GM12878 (cell line): ENCODE data around the gene MPZL1.

Source experiments
- ASH2L ChIP-seq: fragments of 300-600, 200-600 bp; sonication (generic); IDR thresholded peaks from 2 replicates; pipeline ENCODE4 v1.6.1; 2017; ENCODE audit warnings: low read depth, mild to moderate bottlenecking, borderline replicate concordance
- BCL11A ChIP-seq: IDR thresholded peaks from 2 replicates; pipeline ENCODE4 v1.6.1; 2011; ENCODE audit warnings: low read depth, low read length
- BRCA1 ChIP-seq: IDR thresholded peaks from 2 replicates; pipeline ENCODE4 v1.6.1; 2011; ENCODE audit warnings: low read depth, low read length, improper control_type of control experiment
- CTCF ChIP-seq, 3 experiments: IDR thresholded peaks in 2 of 3; conservative IDR thresholded peaks in 1 of 3; 2 replicates each; pipeline ENCODE4 v1.5.1; 2011; ENCODE audit warnings: low read depth in 3 of 3, low read length in 3 of 3, mild to moderate bottlenecking in 3 of 3, control low read depth in 2 of 3, moderate library complexity in 2 of 3, inconsistent platforms in 1 of 3, mixed read lengths in 1 of 3; ENCODE audit not compliant: control insufficient read depth in 2 of 3, insufficient read depth in 1 of 3; ENCODE audit errors: extremely low read depth in 1 of 3
- DPF2 ChIP-seq: fragments of 450-650 bp; IDR thresholded peaks from 2 replicates; pipeline ENCODE4 v1.6.1; 2017; ENCODE audit warnings: mild to moderate bottlenecking
- EP300 ChIP-seq, 2 experiments: fragments of 150-350 bp in 1 of 2; IDR thresholded peaks; 2 replicates each; pipeline ENCODE4 v1.6.1; 2011 to 2012; ENCODE audit warnings: low read depth in 2 of 2, low read length in 2 of 2, borderline replicate concordance in 1 of 2, improper control_type of control experiment in 1 of 2, inconsistent platforms in 1 of 2; ENCODE audit not compliant: control insufficient read depth in 1 of 2
- EZH2 ChIP-seq: IDR thresholded peaks from 2 replicates; pipeline ENCODE4 v1.6.1; 2012; ENCODE audit warnings: low read depth, mild to moderate bottlenecking, control low read depth, inconsistent platforms, low read length, borderline replicate concordance; ENCODE audit not compliant: control insufficient read depth
- MXI1 ChIP-seq: fragments of 150-350 bp; IDR thresholded peaks from 2 replicates; pipeline ENCODE4 v1.6.1; 2011; ENCODE audit warnings: low read depth, mild to moderate bottlenecking, inconsistent platforms, low read length, improper control_type of control experiment
- MYC ChIP-seq: IDR thresholded peaks from 2 replicates; pipeline ENCODE4 v1.6.1; 2011; ENCODE audit warnings: mild to moderate bottlenecking, low read length, moderate library complexity, inconsistent platforms; ENCODE audit not compliant: insufficient read depth, insufficient replicate concordance, insufficient read length, severe bottlenecking
- POLR2A ChIP-seq: IDR thresholded peaks from 2 replicates; pipeline ENCODE4 v1.6.1; 2011; ENCODE audit warnings: low read depth, mild to moderate bottlenecking, low read length
- RBBP5 ChIP-seq: fragments of 200-600 bp; sonication (generic); conservative IDR thresholded peaks from 2 replicates; pipeline ENCODE4 v1.6.1; 2016
- SKIL ChIP-seq: fragments of 450-650 bp; IDR thresholded peaks from 2 replicates; pipeline ENCODE4 v1.6.1; 2017; ENCODE audit warnings: mild to moderate bottlenecking, low read depth, inconsistent platforms; ENCODE audit not compliant: poor library complexity, severe bottlenecking
- TAF1 ChIP-seq: IDR thresholded peaks from 2 replicates; pipeline ENCODE4 v1.6.1; 2011; ENCODE audit warnings: mild to moderate bottlenecking, low read depth, low read length, borderline replicate concordance
- TF ChIP-seq, protein P1 (sequence below): IDR thresholded peaks from 2 replicates; pipeline ENCODE4 v1.6.1; 2012; ENCODE audit warnings: low read depth, low read length, improper control_type of control experiment

- TF ChIP-seq MYC (no peak), SKIL (no peak), CTCF (IDR thresholded peaks at IDR 0.05 in 2 of 3, conservative IDR thresholded peaks at IDR 0.05 in 1 of 3; ENCODE audit: control insufficient read depth in 2 of 3, extremely low read depth in 1 of 3, insufficient read depth in 1 of 3, low read depth in 3 of 3, low read length in 3 of 3) (no peak), TAF1 (no peak), BRCA1 (no peak), MXI1 (no peak), EP300 (IDR thresholded peaks at IDR 0.05; ENCODE audit: borderline replicate concordance in 1 of 2, control insufficient read depth in 1 of 2, low read depth in 2 of 2, low read length in 2 of 2) (no peak), POLR2A (no peak), ASH2L (no peak), RBBP5 (no peak), DPF2 (no peak), BCL11A (no peak), EZH2 (no peak)
- TF ChIP-seq, protein P1, sequence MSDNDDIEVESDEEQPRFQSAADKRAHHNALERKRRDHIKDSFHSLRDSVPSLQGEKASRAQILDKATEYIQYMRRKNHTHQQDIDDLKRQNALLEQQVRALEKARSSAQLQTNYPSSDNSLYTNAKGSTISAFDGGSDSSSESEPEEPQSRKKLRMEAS, result no peak
These were observed 14.6 kb upstream of the MPZL1 start for GRCh38 chr1:167706931-167707877.
